H9 (cell line): ENCODE measurements around the gene TCEA2. TPM values are rescaled to one million over a fixed set of nuclear protein-coding genes. Genes with fewer than 3 reads are reported as not detected.

Experiments
- DNase-seq: peaks from one replicate; pipeline ENCODE4 v3.0.0-alpha.2; 2017
- H2AFZ ChIP-seq: one replicate; pipeline ENCODE4 v1.6.1; 2013; ENCODE audit warnings: mild to moderate bottlenecking, low read length, control low read depth, moderate library complexity
- H2AK5ac ChIP-seq: 2 replicates; pipeline ENCODE4 v1.6.1; 2013; ENCODE audit warnings: low read length, control low read depth, mixed read lengths; ENCODE audit not compliant: insufficient read length
- H2BK120ac ChIP-seq: one replicate; pipeline ENCODE4 v1.6.1; 2013; ENCODE audit warnings: low read depth, mild to moderate bottlenecking, low read length, control low read depth, inconsistent platforms; ENCODE audit not compliant: poor library complexity, severe bottlenecking
- H2BK12ac ChIP-seq: 2 replicates; pipeline ENCODE4 v1.6.1; 2013; ENCODE audit warnings: low read length, control low read depth, mixed read lengths, low read depth; ENCODE audit not compliant: insufficient read length
- H2BK15ac ChIP-seq: 2 replicates; pipeline ENCODE4 v1.6.1; 2013; ENCODE audit warnings: low read depth, low read length, control low read depth
- H2BK20ac ChIP-seq: one replicate; pipeline ENCODE4 v1.6.1; 2013; ENCODE audit warnings: low read depth, mild to moderate bottlenecking, low read length, control low read depth, inconsistent platforms; ENCODE audit not compliant: poor library complexity, severe bottlenecking
- H2BK5ac ChIP-seq: 2 replicates; pipeline ENCODE4 v1.6.1; 2013; ENCODE audit warnings: low read length, control low read depth, mixed read lengths; ENCODE audit not compliant: insufficient read length
- H3K14ac ChIP-seq: 2 replicates; pipeline ENCODE4 v1.6.1; 2013; ENCODE audit warnings: low read length, control low read depth; ENCODE audit not compliant: insufficient read depth
- H3K18ac ChIP-seq: 2 replicates; pipeline ENCODE4 v1.6.1; 2013; ENCODE audit warnings: low read depth, mild to moderate bottlenecking, mixed read lengths, low read length, control low read depth; ENCODE audit not compliant: insufficient read length
- H3K23ac ChIP-seq: 2 replicates; pipeline ENCODE4 v1.6.1; 2013; ENCODE audit warnings: low read length, control low read depth, mixed read lengths, low read depth; ENCODE audit not compliant: insufficient read length
- H3K23me2 ChIP-seq: 2 replicates; pipeline ENCODE4 v1.6.1; 2013; ENCODE audit warnings: low read depth, mild to moderate bottlenecking, mixed read lengths, low read length, control low read depth; ENCODE audit not compliant: insufficient read length, poor library complexity, severe bottlenecking
- H3K27ac ChIP-seq: 2 replicates; pipeline ENCODE4 v1.5.1; 2013; ENCODE audit warnings: low read length, control low read depth, mixed read lengths, low read depth; ENCODE audit not compliant: insufficient read length
- H3K27me3 ChIP-seq: 2 replicates; pipeline ENCODE4 v1.6.1; 2013; ENCODE audit warnings: low read length, control low read depth, inconsistent platforms; ENCODE audit not compliant: insufficient read depth
- H3K4ac ChIP-seq: 2 replicates; pipeline ENCODE4 v1.6.1; 2013; ENCODE audit warnings: low read depth, mild to moderate bottlenecking, control low read depth, inconsistent platforms, low read length, moderate library complexity
- H3K4me1 ChIP-seq: 2 replicates; pipeline ENCODE4 v1.6.1; 2013; ENCODE audit warnings: low read length, control low read depth, inconsistent platforms; ENCODE audit not compliant: insufficient read depth
- H3K4me2 ChIP-seq: 2 replicates; pipeline ENCODE4 v1.6.1; 2013; ENCODE audit warnings: low read length, control low read depth, mixed read lengths; ENCODE audit not compliant: insufficient read length, insufficient read depth
- H3K56ac ChIP-seq: 2 replicates; pipeline ENCODE4 v1.6.1; 2013; ENCODE audit warnings: low read depth, mild to moderate bottlenecking, mixed read lengths, low read length, control low read depth; ENCODE audit not compliant: insufficient read length
- H3K79me1 ChIP-seq: 2 replicates; pipeline ENCODE4 v1.6.1; 2013; ENCODE audit warnings: low read depth, mild to moderate bottlenecking, moderate library complexity, low read length, control low read depth, inconsistent platforms; ENCODE audit not compliant: insufficient read depth, poor library complexity, severe bottlenecking
- H3K79me2 ChIP-seq: 2 replicates; pipeline ENCODE4 v1.6.1; 2013; ENCODE audit warnings: low read length, control low read depth, inconsistent platforms; ENCODE audit not compliant: insufficient read depth
- H3K9ac ChIP-seq: 2 replicates; pipeline ENCODE4 v1.6.1; 2013; ENCODE audit warnings: low read length, control low read depth, mixed read lengths; ENCODE audit not compliant: insufficient read length; ENCODE audit errors: extremely low read depth
- H3K9me3 ChIP-seq: one replicate; pipeline ENCODE4 v1.6.1; 2013; ENCODE audit warnings: low read depth, low read length, inconsistent platforms; ENCODE audit not compliant: control insufficient read depth
- H3T11ph ChIP-seq: one replicate; pipeline ENCODE4 v1.6.1; 2013; ENCODE audit warnings: mild to moderate bottlenecking, low read length, control low read depth, inconsistent platforms
- H4K20me1 ChIP-seq: one replicate; pipeline ENCODE4 v1.6.1; 2013; ENCODE audit not compliant: control insufficient read depth, insufficient read length, insufficient read depth
- H4K5ac ChIP-seq: 2 replicates; pipeline ENCODE4 v1.6.1; 2013; ENCODE audit warnings: low read depth, mild to moderate bottlenecking, mixed read lengths, low read length, control low read depth; ENCODE audit not compliant: insufficient read length
- H4K8ac ChIP-seq: replicated peaks from 2 replicates; pipeline ENCODE4 v1.6.1; 2013; ENCODE audit warnings: low read length, control low read depth, mixed read lengths, low read depth; ENCODE audit not compliant: insufficient read length
- H4K91ac ChIP-seq: 2 replicates; pipeline ENCODE4 v1.6.1; 2013; ENCODE audit warnings: low read depth, mild to moderate bottlenecking, moderate library complexity, mixed read lengths, low read length, control low read depth; ENCODE audit not compliant: insufficient read length
- H3K27ac Mint-ChIP-seq, 3 experiments: 2 replicates in 2 of 3; 3 replicates in 1 of 3; pipeline ENCODE4 v1.8.0; 2020 to 2021; ENCODE audit warnings: mixed read lengths in 3 of 3, mild to moderate bottlenecking in 1 of 3, moderate library complexity in 1 of 3
- H3K27me3 Mint-ChIP-seq: 2 replicates; pipeline ENCODE4 v1.8.0; 2021; ENCODE audit warnings: low read depth, mild to moderate bottlenecking, moderate library complexity, mixed read lengths
- H3K36me3 Mint-ChIP-seq, 3 experiments: 2 replicates in 2 of 3; 3 replicates in 1 of 3; pipeline ENCODE4 v1.8.0; 2020 to 2021; ENCODE audit warnings: low read depth in 3 of 3, mixed read lengths in 3 of 3; ENCODE audit not compliant: insufficient read depth in 1 of 3
- H3K4me1 Mint-ChIP-seq, 2 experiments: 2 replicates each; pipeline ENCODE4 v1.8.0; 2020; ENCODE audit warnings: mixed read lengths in 2 of 2
- H3K4me3 Mint-ChIP-seq, 2 experiments: 2 replicates in 1 of 2; 3 replicates in 1 of 2; pipeline ENCODE4 v1.8.0; 2020 to 2021; ENCODE audit warnings: mild to moderate bottlenecking in 2 of 2, mixed read lengths in 2 of 2, moderate library complexity in 1 of 2
- H3K9me3 Mint-ChIP-seq, 2 experiments: 2 replicates in 1 of 2; 3 replicates in 1 of 2; pipeline ENCODE4 v1.8.0; 2020; ENCODE audit warnings: mild to moderate bottlenecking in 2 of 2, mixed read lengths in 2 of 2, moderate library complexity in 1 of 2
- WGBS: extraction: QIAGEN DNeasy Blood & Tissue Kit; methylation state at CpG from one replicate; pipeline ENCODE4 v1.1.7; 2013; ENCODE audit warnings: missing lambda C conversion rate, low lambda C conversion rate, mixed read lengths; ENCODE audit not compliant: insufficient read length; ENCODE audit errors: extremely low coverage; 5-methylcytosine and 5-hydroxymethylcytosine counted together
- total RNA-seq: library from RNA; stranded (reverse); gene quantifications from 2 replicates; pipeline ENCODE4 v1.2.1, GENCODE V29; 2021
- TF ChIP-seq, protein P1 (sequence below): fragments of 200-600 bp; sonication (generic); conservative IDR thresholded peaks from 3 replicates; pipeline ENCODE4 v1.8.0; 2021; ENCODE audit warnings: antibody characterized with exemption, mild to moderate bottlenecking

TCEA2 gene
- total RNA-seq, 1 experiment from 2014 or later, result 51.7 TPM

- Histone ChIP-seq H3K4me2 (no peak overlapping the region), H3K4me1 (no peaks in the 10 kb centered on the region), H3K18ac (no peak overlapping the region), H3K9ac (no peak overlapping the region), H3T11ph (no peak overlapping the region), H2BK12ac (no peak overlapping the region), H3K27ac (no peak overlapping the region), H3K23ac (no peak overlapping the region), H2BK120ac (no peak overlapping the region), H2BK15ac (no peak overlapping the region), H4K8ac (no peak overlapping the region), H3K79me1 (no peaks in the 10 kb centered on the region), H3K14ac (no peak overlapping the region), H3K4ac (no peak overlapping the region), H3K56ac (no peak overlapping the region), H3K79me2 (no peaks in the 10 kb centered on the region), H3K9me3 (no peaks in the 10 kb centered on the region), H4K5ac (no peak overlapping the region), H3K27me3 (no peaks in the 10 kb centered on the region), H2BK20ac (no peak overlapping the region), H4K91ac (no peak overlapping the region), H2AK5ac (no peak overlapping the region), H2AFZ (no peak overlapping the region), H3K23me2 (no peaks in the 10 kb centered on the region), H4K20me1 (no peaks in the 10 kb centered on the region), H2BK5ac (no peak overlapping the region)
- peaks cover 10% of the 10 kb centered on the region for H3K27me3 Mint-ChIP-seq
- no peaks in the 10 kb centered on the region for H3K9me3 Mint-ChIP-seq
- DNase-seq, result no peak
- no peaks in the 10 kb centered on the region for H3K36me3 Mint-ChIP-seq
- peak overlapping the region in 1 of 3 experiments; percentile 77; a peak in 2 of 7 replicates for H3K27ac Mint-ChIP-seq
- no CpG with 5 or more reads among the region's 26 CpGs for WGBS
- peaks cover 2 to 6% of the 10 kb centered on the region in 2 experiments; a peak in 3 of 4 replicates for H3K4me1 Mint-ChIP-seq
- H3K4me3 Mint-ChIP-seq, result no peak overlapping the region
- TF ChIP-seq, protein P1, sequence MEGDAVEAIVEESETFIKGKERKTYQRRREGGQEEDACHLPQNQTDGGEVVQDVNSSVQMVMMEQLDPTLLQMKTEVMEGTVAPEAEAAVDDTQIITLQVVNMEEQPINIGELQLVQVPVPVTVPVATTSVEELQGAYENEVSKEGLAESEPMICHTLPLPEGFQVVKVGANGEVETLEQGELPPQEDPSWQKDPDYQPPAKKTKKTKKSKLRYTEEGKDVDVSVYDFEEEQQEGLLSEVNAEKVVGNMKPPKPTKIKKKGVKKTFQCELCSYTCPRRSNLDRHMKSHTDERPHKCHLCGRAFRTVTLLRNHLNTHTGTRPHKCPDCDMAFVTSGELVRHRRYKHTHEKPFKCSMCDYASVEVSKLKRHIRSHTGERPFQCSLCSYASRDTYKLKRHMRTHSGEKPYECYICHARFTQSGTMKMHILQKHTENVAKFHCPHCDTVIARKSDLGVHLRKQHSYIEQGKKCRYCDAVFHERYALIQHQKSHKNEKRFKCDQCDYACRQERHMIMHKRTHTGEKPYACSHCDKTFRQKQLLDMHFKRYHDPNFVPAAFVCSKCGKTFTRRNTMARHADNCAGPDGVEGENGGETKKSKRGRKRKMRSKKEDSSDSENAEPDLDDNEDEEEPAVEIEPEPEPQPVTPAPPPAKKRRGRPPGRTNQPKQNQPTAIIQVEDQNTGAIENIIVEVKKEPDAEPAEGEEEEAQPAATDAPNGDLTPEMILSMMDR, result no peak
These were observed 46.0 kb downstream of the TCEA2 start for GRCh38 chr20:64108731-64109681.
